GM18505 (cell line): Measurements from ENCODE around the gene CEP19.
A peak's percentile ranks its signal among the peaks of the same experiment; 100 is the strongest.
"Not testable (repeated sequence)": the region's sequence is repeated elsewhere in the genome, so short reads cannot be mapped to it uniquely, and the experiment has no call there.

Experiments used
- ATAC-seq: cut with Tn5 transposase; IDR thresholded peaks from one replicate; pipeline ENCODE4 v1.9.1; 2021; ENCODE audit not compliant: unreplicated experiment
- POLR2A ChIP-seq: IDR thresholded peaks from 4 replicates; pipeline ENCODE4 v1.6.1; 2011; ENCODE audit warnings: borderline replicate concordance; ENCODE audit not compliant: insufficient read depth, insufficient read length; ENCODE audit errors: extremely low read depth

Gene CEP19

GRCh38 chr3:196735751-196736150 lies 23.7 kb upstream of the CEP19 start:
- TF ChIP-seq POLR2A: no peak
- ATAC-seq: no peak

GRCh38 chr3:196726788-196727675 lies 15.0 kb upstream of the CEP19 start:
- no peak for ATAC-seq
- TF ChIP-seq POLR2A: no peak

- TF ChIP-seq POLR2A: no peak
- ATAC-seq: no peak
These were observed 9.0 kb upstream of the CEP19 start for GRCh38 chr3:196721097-196721496.

GRCh38 chr3:196717162-196717561 lies 5.1 kb upstream of the CEP19 start:
- not testable (repeated sequence) for ATAC-seq

- TF ChIP-seq POLR2A: no peak
- ATAC-seq: peak; percentile 61
These were observed 714 bp upstream of the CEP19 start for GRCh38 chr3:196712514-196713413.

GRCh38 chr3:196708467-196708866 lies 3.6 kb downstream of the CEP19 start:
- no peak for ATAC-seq
- no peak for TF ChIP-seq POLR2A

- no peak for ATAC-seq
- TF ChIP-seq POLR2A: no peak
These were observed 4.5 kb downstream of the CEP19 start for GRCh38 chr3:196707566-196707965.

GRCh38 chr3:196706731-196707130 lies 5.3 kb downstream of the CEP19 start:
- TF ChIP-seq POLR2A: no peak
- no peak for ATAC-seq

GRCh38 chr3:196706327-196706726 lies 5.7 kb downstream of the CEP19 start:
- ATAC-seq: no peak
- TF ChIP-seq POLR2A: no peak

- no peak for TF ChIP-seq POLR2A
- no peak for ATAC-seq
These were observed 11.2 kb downstream of the CEP19 start for GRCh38 chr3:196700801-196701200.

GRCh38 chr3:196699749-196700148 lies 12.3 kb downstream of the CEP19 start:
- no peak for TF ChIP-seq POLR2A
- ATAC-seq: no peak

- ATAC-seq: no peak
- no peak for TF ChIP-seq POLR2A
These were observed 14.8 kb downstream of the CEP19 start for GRCh38 chr3:196697270-196697669.

- no peak for ATAC-seq
- TF ChIP-seq POLR2A: no peak
These were observed 16.2 kb downstream of the CEP19 start for GRCh38 chr3:196695849-196696226.
